Measurements from ENCODE around the gene WNT9A.

The WNT9A gene

DNA sequence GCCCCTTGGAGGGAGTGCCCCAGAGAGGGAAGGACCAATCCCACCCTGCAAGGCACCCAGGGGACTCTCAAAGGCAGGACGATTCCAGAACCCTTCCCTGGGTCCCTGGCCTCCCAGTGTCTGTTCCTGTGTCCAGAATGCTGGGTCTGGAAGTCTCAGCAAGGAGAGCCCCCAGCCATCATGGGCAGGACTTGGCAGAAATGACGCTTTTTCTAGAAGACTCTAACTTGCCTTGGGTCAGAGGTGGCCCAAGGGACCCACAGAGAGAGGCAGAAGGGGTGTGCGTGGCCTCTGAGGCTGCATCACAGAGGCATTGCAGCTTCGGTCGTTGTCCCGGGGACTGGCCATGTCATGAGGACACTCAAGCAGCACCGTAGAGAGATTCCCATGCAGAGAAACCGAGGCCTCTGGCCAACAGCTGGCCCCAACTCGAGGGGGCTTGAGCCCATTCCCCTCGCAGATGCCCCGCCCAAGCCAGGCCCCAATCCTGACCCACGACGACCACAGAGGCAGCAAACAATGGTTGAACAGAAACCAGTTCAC lies 57.8 kb downstream of the WNT9A start:
- TF ChIP-seq TAF1 (IDR thresholded peaks at IDR 0.05; ENCODE audit: borderline replicate concordance, insufficient read depth, low read length) = no peak
- no peak for TF ChIP-seq SIN3A (IDR thresholded peaks at IDR 0.05; ENCODE audit: borderline replicate concordance, insufficient read depth, low read length)
- TF ChIP-seq, protein P1, sequence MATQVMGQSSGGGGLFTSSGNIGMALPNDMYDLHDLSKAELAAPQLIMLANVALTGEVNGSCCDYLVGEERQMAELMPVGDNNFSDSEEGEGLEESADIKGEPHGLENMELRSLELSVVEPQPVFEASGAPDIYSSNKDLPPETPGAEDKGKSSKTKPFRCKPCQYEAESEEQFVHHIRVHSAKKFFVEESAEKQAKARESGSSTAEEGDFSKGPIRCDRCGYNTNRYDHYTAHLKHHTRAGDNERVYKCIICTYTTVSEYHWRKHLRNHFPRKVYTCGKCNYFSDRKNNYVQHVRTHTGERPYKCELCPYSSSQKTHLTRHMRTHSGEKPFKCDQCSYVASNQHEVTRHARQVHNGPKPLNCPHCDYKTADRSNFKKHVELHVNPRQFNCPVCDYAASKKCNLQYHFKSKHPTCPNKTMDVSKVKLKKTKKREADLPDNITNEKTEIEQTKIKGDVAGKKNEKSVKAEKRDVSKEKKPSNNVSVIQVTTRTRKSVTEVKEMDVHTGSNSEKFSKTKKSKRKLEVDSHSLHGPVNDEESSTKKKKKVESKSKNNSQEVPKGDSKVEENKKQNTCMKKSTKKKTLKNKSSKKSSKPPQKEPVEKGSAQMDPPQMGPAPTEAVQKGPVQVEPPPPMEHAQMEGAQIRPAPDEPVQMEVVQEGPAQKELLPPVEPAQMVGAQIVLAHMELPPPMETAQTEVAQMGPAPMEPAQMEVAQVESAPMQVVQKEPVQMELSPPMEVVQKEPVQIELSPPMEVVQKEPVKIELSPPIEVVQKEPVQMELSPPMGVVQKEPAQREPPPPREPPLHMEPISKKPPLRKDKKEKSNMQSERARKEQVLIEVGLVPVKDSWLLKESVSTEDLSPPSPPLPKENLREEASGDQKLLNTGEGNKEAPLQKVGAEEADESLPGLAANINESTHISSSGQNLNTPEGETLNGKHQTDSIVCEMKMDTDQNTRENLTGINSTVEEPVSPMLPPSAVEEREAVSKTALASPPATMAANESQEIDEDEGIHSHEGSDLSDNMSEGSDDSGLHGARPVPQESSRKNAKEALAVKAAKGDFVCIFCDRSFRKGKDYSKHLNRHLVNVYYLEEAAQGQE (IDR thresholded peaks at IDR 0.05; ENCODE audit: insufficient read depth in 1 of 2, low read depth in 2 of 2, low read length in 2 of 2) = no peak
- no peak for TF ChIP-seq POLR2AphosphoS5 (IDR thresholded peaks at IDR 0.05; ENCODE audit: low read depth, low read length)
- no peak for TF ChIP-seq FOXP2 (optimal IDR thresholded peaks at IDR 0.05; ENCODE audit: borderline replicate concordance, extremely low read depth, extremely low read length, insufficient read depth)

DNA sequence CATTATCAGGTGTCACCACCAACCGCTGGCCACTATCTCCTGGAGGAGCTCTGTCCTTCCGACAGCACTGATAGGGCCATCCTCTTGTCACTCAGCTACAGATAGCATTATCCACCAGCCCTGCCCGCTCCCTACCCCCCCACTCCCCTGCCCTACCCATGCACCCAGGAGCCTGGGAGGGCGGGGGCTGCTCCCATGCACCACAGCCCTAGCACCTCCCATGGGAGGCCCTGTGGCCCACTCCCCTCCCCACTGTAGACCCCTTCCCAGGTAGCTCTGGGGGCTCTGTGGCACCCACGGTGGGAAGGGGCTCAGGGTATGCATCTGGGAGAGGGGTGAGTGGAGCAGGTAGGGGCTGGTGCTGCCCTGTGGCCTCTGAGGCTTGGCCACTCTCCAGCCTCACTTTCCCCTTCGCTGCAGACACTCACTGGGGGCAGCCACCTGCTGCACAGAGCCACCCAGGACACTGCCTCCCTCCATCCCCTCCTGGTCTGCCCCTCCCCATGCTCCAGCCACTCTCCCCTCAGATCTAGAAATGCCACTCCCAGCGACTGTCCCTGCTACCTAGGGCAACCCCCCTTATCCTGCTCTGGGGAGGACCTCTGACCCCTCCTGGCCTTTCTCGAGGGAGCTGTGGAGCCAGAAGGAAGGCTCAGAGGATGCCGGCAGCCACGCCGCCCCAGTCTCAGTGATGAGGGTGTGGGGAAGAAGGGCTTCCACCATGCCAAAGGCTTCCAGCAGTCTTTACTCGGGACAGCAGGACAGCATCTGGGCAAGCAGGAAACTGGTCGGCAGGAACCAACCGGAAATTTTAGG lies 58.5 kb downstream of the WNT9A start:
- TF ChIP-seq TAF1 (IDR thresholded peaks at IDR 0.05; ENCODE audit: borderline replicate concordance, insufficient read depth, low read length) = no peak
- TF ChIP-seq SIN3A (IDR thresholded peaks at IDR 0.05; ENCODE audit: borderline replicate concordance, insufficient read depth, low read length) = no peak
- TF ChIP-seq, protein P1 (IDR thresholded peaks at IDR 0.05; ENCODE audit: insufficient read depth in 1 of 2, low read depth in 2 of 2, low read length in 2 of 2) = no peak
- no peak for TF ChIP-seq POLR2AphosphoS5 (IDR thresholded peaks at IDR 0.05; ENCODE audit: low read depth, low read length)
- TF ChIP-seq FOXP2 (optimal IDR thresholded peaks at IDR 0.05; ENCODE audit: borderline replicate concordance, extremely low read depth, extremely low read length, insufficient read depth) = no peak

DNA sequence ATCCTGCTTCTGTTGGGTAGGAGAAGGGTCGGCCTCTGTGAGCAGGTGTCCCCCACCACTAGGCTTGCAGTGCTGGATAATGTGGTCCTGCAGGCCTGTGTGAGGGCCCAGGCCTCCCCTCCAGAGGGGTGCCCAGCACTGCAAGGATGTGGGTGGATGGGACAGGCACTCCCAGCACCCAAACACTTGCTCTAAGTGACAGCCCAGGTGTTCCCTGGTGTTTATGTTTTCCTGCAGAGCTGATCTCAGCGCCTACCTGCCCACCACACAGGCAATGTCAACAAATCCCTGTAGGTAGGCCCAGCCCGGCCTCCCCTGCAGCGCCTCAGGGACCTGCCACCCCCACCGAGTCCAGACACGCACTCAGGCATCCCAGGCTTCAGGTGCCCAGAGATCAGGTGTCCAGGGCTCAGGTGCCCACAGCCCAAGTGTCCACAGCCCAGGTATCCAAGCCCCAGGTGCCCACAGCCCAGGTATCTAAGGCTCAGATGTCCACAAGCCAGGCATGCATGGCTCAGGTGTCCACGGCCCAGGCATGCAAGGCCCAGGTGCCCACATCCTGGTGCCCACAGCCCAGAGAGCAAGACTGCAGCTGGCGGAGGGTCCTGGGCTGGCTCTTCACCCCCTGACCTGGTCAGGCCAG lies 59.2 kb downstream of the WNT9A start:
- no peak for TF ChIP-seq TAF1 (IDR thresholded peaks at IDR 0.05; ENCODE audit: borderline replicate concordance, insufficient read depth, low read length)
- TF ChIP-seq, protein P1 (IDR thresholded peaks at IDR 0.05; ENCODE audit: insufficient read depth in 1 of 2, low read depth in 2 of 2, low read length in 2 of 2) = no peak
- TF ChIP-seq SIN3A (IDR thresholded peaks at IDR 0.05; ENCODE audit: borderline replicate concordance, insufficient read depth, low read length) = no peak
- no peak for TF ChIP-seq POLR2AphosphoS5 (IDR thresholded peaks at IDR 0.05; ENCODE audit: low read depth, low read length)
- TF ChIP-seq FOXP2 (optimal IDR thresholded peaks at IDR 0.05; ENCODE audit: borderline replicate concordance, extremely low read depth, extremely low read length, insufficient read depth) = no peak

- TF ChIP-seq, protein P1 (IDR thresholded peaks at IDR 0.05; ENCODE audit: insufficient read depth in 1 of 2, low read depth in 2 of 2, low read length in 2 of 2) = no peak
- no peak for TF ChIP-seq TAF1 (IDR thresholded peaks at IDR 0.05; ENCODE audit: borderline replicate concordance, insufficient read depth, low read length)
- TF ChIP-seq POLR2AphosphoS5 (IDR thresholded peaks at IDR 0.05; ENCODE audit: low read depth, low read length) = no peak
- no peak for TF ChIP-seq FOXP2 (optimal IDR thresholded peaks at IDR 0.05; ENCODE audit: borderline replicate concordance, extremely low read depth, extremely low read length, insufficient read depth)
- TF ChIP-seq SIN3A (IDR thresholded peaks at IDR 0.05; ENCODE audit: borderline replicate concordance, insufficient read depth, low read length) = no peak
Measured at GRCh38 chr1:227887697-227888403, 59.9 kb downstream of the WNT9A start.

Measured in PFSK-1 (cell line).